ENCODE measurements around the gene ZNF780B.

The ZNF780B gene

GRCh38 chr19:40090241-40091204 lies 34.5 kb upstream of the ZNF780B start, which contains the start of gene ZNF780A:
Gene ZNF780A, minus strand, starts transcription at chr19:40090943. Its CDS starts 6,190 bp downstream, at chr19:40084753.
- peak within 1 kb of the TSS; percentile 95 for H3K4me3 ChIP-seq (ENCODE audit: control insufficient read depth, low read depth, low read length)
- no peak for TF ChIP-seq CTCF (conservative IDR thresholded peaks at IDR 0.05; ENCODE audit: control insufficient read depth, insufficient read depth, low read depth, low read length)
- peak; percentile 61 for DNase-seq (ENCODE audit: low read depth)

GRCh38 chr19:40089462-40089861 lies 33.4 kb upstream of the ZNF780B start:
- TF ChIP-seq CTCF (conservative IDR thresholded peaks at IDR 0.05; ENCODE audit: control insufficient read depth, insufficient read depth, low read depth, low read length): no peak
- DNase-seq (ENCODE audit: low read depth): peak; percentile 73
- peak overlapping the region; percentile 95 for H3K4me3 ChIP-seq (ENCODE audit: control insufficient read depth, low read depth, low read length)

GRCh38 chr19:40088299-40089047 lies 32.4 kb upstream of the ZNF780B start:
- no peak for DNase-seq (ENCODE audit: low read depth)
- no peak overlapping the region for H3K4me3 ChIP-seq (ENCODE audit: control insufficient read depth, low read depth, low read length)
- no peak for TF ChIP-seq CTCF (conservative IDR thresholded peaks at IDR 0.05; ENCODE audit: control insufficient read depth, insufficient read depth, low read depth, low read length)

- no peak for DNase-seq (ENCODE audit: low read depth)
- no peak overlapping the region for H3K4me3 ChIP-seq (ENCODE audit: control insufficient read depth, low read depth, low read length)
- no peak for TF ChIP-seq CTCF (conservative IDR thresholded peaks at IDR 0.05; ENCODE audit: control insufficient read depth, insufficient read depth, low read depth, low read length)
These were observed 28.9 kb upstream of the ZNF780B start for GRCh38 chr19:40084948-40085347.

- no peak for TF ChIP-seq CTCF (conservative IDR thresholded peaks at IDR 0.05; ENCODE audit: control insufficient read depth, insufficient read depth, low read depth, low read length)
- DNase-seq (ENCODE audit: low read depth): no peak
These were observed 25.4 kb upstream of the ZNF780B start for GRCh38 chr19:40081411-40081810.

GRCh38 chr19:40080289-40080688 lies 24.3 kb upstream of the ZNF780B start:
- no peak for DNase-seq (ENCODE audit: low read depth)
- no peak for TF ChIP-seq CTCF (conservative IDR thresholded peaks at IDR 0.05; ENCODE audit: control insufficient read depth, insufficient read depth, low read depth, low read length)
- no peak overlapping the region for H3K4me3 ChIP-seq (ENCODE audit: control insufficient read depth, low read depth, low read length)

More at GRCh38 chr19:40081411-40081810, 25.4 kb upstream of the ZNF780B start:
- H3K4me3 ChIP-seq (ENCODE audit: control insufficient read depth, low read depth, low read length): no peak overlapping the region
